Liver (tissue), 3 donors: ENCODE measurements around the gene FGF14.

Experiments
- EGR1 ChIP-seq, 2 donors: IDR thresholded peaks; 2 replicates each; pipeline ENCODE4 v1.6.1; 2016 to 2018; ENCODE audit warnings: antibody characterized with exemption in 2 of 2, low read depth in 2 of 2
- TF ChIP-seq, protein P1 (sequence below): fragments of 150-350 bp; IDR thresholded peaks from 2 replicates; pipeline ENCODE4 v1.5.1; 2017; ENCODE audit warnings: improper control_type of control experiment, low read depth, low read length; ENCODE audit not compliant: missing input control
- TF ChIP-seq, protein P2 (sequence below): IDR thresholded peaks from 2 replicates; pipeline ENCODE4 v1.6.1; 2016; ENCODE audit warnings: antibody characterized with exemption, mild to moderate bottlenecking
- donor health status: healthy.
- donor health status: healthy.

DNA sequence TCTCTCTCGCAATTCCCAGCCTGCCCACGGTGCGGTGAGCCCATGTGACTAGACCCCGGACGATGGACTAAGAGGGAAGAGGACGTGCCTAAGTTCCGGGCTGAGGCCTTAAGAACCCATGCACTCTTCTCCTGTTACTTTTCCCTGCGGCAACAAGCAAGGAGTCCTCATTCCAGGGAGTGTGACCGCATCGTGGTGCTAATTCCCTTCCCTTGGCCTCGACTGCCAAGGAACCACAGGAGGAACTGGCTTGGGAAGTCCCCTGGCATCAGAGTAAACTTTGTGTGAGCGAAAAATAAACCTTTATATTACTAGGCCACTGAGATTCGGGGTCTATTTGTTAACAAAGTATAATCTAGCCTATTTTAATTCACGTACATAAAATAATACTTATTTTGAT is 34.0 kb downstream of the FGF14 start:
- TF ChIP-seq, protein P1, sequence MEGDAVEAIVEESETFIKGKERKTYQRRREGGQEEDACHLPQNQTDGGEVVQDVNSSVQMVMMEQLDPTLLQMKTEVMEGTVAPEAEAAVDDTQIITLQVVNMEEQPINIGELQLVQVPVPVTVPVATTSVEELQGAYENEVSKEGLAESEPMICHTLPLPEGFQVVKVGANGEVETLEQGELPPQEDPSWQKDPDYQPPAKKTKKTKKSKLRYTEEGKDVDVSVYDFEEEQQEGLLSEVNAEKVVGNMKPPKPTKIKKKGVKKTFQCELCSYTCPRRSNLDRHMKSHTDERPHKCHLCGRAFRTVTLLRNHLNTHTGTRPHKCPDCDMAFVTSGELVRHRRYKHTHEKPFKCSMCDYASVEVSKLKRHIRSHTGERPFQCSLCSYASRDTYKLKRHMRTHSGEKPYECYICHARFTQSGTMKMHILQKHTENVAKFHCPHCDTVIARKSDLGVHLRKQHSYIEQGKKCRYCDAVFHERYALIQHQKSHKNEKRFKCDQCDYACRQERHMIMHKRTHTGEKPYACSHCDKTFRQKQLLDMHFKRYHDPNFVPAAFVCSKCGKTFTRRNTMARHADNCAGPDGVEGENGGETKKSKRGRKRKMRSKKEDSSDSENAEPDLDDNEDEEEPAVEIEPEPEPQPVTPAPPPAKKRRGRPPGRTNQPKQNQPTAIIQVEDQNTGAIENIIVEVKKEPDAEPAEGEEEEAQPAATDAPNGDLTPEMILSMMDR, result no peak
- TF ChIP-seq, protein P2, sequence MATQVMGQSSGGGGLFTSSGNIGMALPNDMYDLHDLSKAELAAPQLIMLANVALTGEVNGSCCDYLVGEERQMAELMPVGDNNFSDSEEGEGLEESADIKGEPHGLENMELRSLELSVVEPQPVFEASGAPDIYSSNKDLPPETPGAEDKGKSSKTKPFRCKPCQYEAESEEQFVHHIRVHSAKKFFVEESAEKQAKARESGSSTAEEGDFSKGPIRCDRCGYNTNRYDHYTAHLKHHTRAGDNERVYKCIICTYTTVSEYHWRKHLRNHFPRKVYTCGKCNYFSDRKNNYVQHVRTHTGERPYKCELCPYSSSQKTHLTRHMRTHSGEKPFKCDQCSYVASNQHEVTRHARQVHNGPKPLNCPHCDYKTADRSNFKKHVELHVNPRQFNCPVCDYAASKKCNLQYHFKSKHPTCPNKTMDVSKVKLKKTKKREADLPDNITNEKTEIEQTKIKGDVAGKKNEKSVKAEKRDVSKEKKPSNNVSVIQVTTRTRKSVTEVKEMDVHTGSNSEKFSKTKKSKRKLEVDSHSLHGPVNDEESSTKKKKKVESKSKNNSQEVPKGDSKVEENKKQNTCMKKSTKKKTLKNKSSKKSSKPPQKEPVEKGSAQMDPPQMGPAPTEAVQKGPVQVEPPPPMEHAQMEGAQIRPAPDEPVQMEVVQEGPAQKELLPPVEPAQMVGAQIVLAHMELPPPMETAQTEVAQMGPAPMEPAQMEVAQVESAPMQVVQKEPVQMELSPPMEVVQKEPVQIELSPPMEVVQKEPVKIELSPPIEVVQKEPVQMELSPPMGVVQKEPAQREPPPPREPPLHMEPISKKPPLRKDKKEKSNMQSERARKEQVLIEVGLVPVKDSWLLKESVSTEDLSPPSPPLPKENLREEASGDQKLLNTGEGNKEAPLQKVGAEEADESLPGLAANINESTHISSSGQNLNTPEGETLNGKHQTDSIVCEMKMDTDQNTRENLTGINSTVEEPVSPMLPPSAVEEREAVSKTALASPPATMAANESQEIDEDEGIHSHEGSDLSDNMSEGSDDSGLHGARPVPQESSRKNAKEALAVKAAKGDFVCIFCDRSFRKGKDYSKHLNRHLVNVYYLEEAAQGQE, result no peak
- no peak for TF ChIP-seq EGR1 (IDR thresholded peaks at IDR 0.05; ENCODE audit: low read depth in 2 of 2)
